ENCODE results near the gene EFCAB8. TPM values are rescaled to one million over a fixed set of nuclear protein-coding genes. Genes with fewer than 3 reads are reported as not detected.

Gene EFCAB8
- total RNA-seq, 1 experiment from 2014 or later, result not detected

DNA sequence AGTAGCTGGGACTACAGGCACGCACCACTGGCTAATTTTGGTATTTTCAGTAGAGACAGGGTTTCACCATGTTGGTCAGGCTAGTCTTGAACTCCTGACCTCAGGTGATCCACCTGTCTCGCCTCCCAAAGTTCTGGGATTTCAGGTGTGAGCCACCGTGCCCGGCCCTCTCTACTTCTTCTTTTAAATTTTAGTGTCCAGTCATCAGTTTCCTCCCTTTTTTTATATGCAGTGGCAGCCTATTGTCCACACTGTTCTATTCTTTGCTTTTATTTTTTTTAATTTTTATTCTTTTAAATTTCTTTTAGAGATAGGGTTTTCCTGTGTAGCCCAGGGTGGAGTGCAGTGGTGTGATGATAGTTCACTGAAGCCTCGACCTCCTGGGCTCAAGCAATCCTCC, 12.3 kb downstream of the EFCAB8 start:
- Histone ChIP-seq H3K27me3 (ENCODE audit: insufficient read depth, low read depth) (peaks cover 29% of the 10 kb centered on the region), H3K79me2 (ENCODE audit: low read depth) (no peaks in the 10 kb centered on the region), H2AFZ (no peak overlapping the region), H3F3A (ENCODE audit: insufficient read depth, low read depth) (no peaks in the 10 kb centered on the region), H3K36me3 (ENCODE audit: low read depth) (no peaks in the 10 kb centered on the region), H3K4me2 (no peak overlapping the region), H3K9me2 (ENCODE audit: insufficient read depth) (no peaks in the 10 kb centered on the region), H3K4me3 (no peak overlapping the region), H4K20me1 (ENCODE audit: insufficient read depth) (no peaks in the 10 kb centered on the region), H3K4me1 (replicated peaks; ENCODE audit: insufficient read depth) (no peaks in the 10 kb centered on the region), H3K27ac (no peak overlapping the region), H3K9me3 (ENCODE audit: insufficient read depth, low read depth) (no peaks in the 10 kb centered on the region)
- ChIA-PET POLR2A (ENCODE audit: unreplicated experiment) (no interaction called here), CTCF (interaction anchor here (0.6 kb wide), 1 partner anchor 33 kb away, joined by 3 read pairs; no protein-coding TSS in a partner anchor)
- intact Hi-C loops (cut with micrococcal nuclease; ENCODE audit: unreplicated experiment), result no loop called here
- TF ChIP-seq EZH2 (IDR thresholded peaks at IDR 0.05; ENCODE audit: low read depth), result no peak
- TF ChIP-seq, protein P1, sequence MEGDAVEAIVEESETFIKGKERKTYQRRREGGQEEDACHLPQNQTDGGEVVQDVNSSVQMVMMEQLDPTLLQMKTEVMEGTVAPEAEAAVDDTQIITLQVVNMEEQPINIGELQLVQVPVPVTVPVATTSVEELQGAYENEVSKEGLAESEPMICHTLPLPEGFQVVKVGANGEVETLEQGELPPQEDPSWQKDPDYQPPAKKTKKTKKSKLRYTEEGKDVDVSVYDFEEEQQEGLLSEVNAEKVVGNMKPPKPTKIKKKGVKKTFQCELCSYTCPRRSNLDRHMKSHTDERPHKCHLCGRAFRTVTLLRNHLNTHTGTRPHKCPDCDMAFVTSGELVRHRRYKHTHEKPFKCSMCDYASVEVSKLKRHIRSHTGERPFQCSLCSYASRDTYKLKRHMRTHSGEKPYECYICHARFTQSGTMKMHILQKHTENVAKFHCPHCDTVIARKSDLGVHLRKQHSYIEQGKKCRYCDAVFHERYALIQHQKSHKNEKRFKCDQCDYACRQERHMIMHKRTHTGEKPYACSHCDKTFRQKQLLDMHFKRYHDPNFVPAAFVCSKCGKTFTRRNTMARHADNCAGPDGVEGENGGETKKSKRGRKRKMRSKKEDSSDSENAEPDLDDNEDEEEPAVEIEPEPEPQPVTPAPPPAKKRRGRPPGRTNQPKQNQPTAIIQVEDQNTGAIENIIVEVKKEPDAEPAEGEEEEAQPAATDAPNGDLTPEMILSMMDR (conservative IDR thresholded peaks at IDR 0.05), result no peak
- no peak for DNase-seq
- no TSS peak for BruUV-seq (replicated peaks)

DNA sequence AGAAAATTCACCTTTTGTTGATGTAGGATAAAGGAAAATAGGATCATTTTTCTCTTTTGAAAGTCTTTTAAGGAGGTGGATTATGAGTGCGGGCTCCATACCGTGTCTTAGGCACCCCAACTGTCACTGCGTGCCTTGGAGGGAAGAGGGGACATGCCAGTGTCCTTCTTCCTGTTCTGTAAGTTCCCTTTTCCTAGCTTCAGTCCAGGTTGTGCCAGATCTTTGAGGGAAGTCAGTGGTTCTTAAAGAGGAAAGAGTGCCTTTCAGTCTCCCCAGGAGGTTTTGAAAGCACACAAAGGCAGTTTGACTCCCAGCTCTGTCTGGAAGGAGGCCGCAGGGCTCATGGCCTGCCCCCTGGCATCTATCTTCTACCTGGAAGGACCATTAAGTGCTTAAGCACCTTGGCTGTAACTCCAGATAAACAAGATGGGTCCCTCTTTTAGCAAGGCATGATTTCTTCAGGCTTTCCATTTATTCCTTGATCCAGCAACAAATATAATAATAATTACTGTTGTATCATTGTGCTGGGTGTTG, 13.0 kb downstream of the EFCAB8 start:
- ChIA-PET CTCF (no interaction called here), POLR2A (ENCODE audit: unreplicated experiment) (no interaction called here)
- Histone ChIP-seq H3F3A (ENCODE audit: insufficient read depth, low read depth) (no peaks in the 10 kb centered on the region), H3K4me3 (no peak overlapping the region), H3K79me2 (ENCODE audit: low read depth) (no peaks in the 10 kb centered on the region), H3K36me3 (ENCODE audit: low read depth) (no peaks in the 10 kb centered on the region), H3K4me2 (no peak overlapping the region), H2AFZ (no peak overlapping the region), H3K9me3 (ENCODE audit: insufficient read depth, low read depth) (no peaks in the 10 kb centered on the region), H3K27me3 (ENCODE audit: insufficient read depth, low read depth) (peaks cover 30% of the 10 kb centered on the region), H3K27ac (no peak overlapping the region), H4K20me1 (ENCODE audit: insufficient read depth) (no peaks in the 10 kb centered on the region), H3K9me2 (ENCODE audit: insufficient read depth) (no peaks in the 10 kb centered on the region), H3K4me1 (replicated peaks; ENCODE audit: insufficient read depth) (no peaks in the 10 kb centered on the region)
- TF ChIP-seq, protein P1 (conservative IDR thresholded peaks at IDR 0.05), result no peak
- TF ChIP-seq EZH2 (IDR thresholded peaks at IDR 0.05; ENCODE audit: low read depth), result no peak
- BruUV-seq (replicated peaks), result no TSS peak
- intact Hi-C loops (cut with micrococcal nuclease; ENCODE audit: unreplicated experiment), result no loop called here
- no peak for DNase-seq

DNA sequence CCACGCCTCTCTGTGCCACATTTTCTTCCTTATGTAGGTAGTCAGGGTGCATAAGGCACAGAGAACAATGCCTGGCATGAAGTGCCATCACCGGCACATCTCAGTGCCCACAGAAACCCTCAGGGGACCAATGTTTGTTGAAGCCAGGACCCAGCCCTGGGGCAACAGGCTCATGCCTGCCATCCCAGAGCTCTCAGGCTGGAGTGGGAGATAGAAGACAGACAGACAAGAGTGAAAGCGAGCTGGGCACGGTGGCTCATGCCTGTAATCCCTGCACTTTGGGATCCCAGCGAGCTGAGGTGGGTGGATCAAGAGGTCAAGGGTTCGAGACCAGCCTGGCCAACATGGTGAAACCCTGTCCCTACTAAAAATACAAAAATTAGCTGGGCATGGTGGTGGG, 13.5 kb downstream of the EFCAB8 start:
- no peaks in the 10 kb centered on the region for H3K4me1 ChIP-seq (replicated peaks; ENCODE audit: insufficient read depth)
- H3F3A ChIP-seq (ENCODE audit: insufficient read depth, low read depth), result no peaks in the 10 kb centered on the region
- no peaks in the 10 kb centered on the region for H4K20me1 ChIP-seq (ENCODE audit: insufficient read depth)
- no peak overlapping the region for H3K4me2 ChIP-seq
- H3K36me3 ChIP-seq (ENCODE audit: low read depth), result no peaks in the 10 kb centered on the region
- ChIA-PET POLR2A (ENCODE audit: unreplicated experiment) (no interaction called here), CTCF (no interaction called here)
- no peaks in the 10 kb centered on the region for H3K9me3 ChIP-seq (ENCODE audit: insufficient read depth, low read depth)
- no peak for TF ChIP-seq EZH2 (IDR thresholded peaks at IDR 0.05; ENCODE audit: low read depth)
- TF ChIP-seq, protein P1 (conservative IDR thresholded peaks at IDR 0.05), result no peak
- intact Hi-C loops (cut with micrococcal nuclease; ENCODE audit: unreplicated experiment), result no loop called here
- no peaks in the 10 kb centered on the region for H3K9me2 ChIP-seq (ENCODE audit: insufficient read depth)
- no peaks in the 10 kb centered on the region for H3K79me2 ChIP-seq (ENCODE audit: low read depth)
- H2AFZ ChIP-seq, result no peak overlapping the region
- H3K4me3 ChIP-seq, result no peak overlapping the region
- H3K27ac ChIP-seq, result no peak overlapping the region
- peaks cover 30% of the 10 kb centered on the region for H3K27me3 ChIP-seq (ENCODE audit: insufficient read depth, low read depth)
- no peak for DNase-seq
- BruUV-seq (replicated peaks), result no TSS peak
